HG02642 (cell line): Measurements from ENCODE around the gene STARD9.
"Not testable (repeated sequence)": the region's sequence is repeated elsewhere in the genome, so short reads cannot be mapped to it uniquely, and the experiment has no call there.

Experiments used
- ATAC-seq: cut with Tn5 transposase; IDR thresholded peaks from one replicate; pipeline ENCODE4 v1.9.1; 2021; ENCODE audit warnings: mild to moderate bottlenecking; ENCODE audit not compliant: unreplicated experiment, poor library complexity

STARD9 gene

GRCh38 chr15:42575188-42576039 lies at the start of gene STARD9:
Gene STARD9, plus strand, starts transcription at chr15:42575606. Its CDS starts 110 bp downstream, at chr15:42575716.
- ATAC-seq = peak; percentile 92

DNA sequence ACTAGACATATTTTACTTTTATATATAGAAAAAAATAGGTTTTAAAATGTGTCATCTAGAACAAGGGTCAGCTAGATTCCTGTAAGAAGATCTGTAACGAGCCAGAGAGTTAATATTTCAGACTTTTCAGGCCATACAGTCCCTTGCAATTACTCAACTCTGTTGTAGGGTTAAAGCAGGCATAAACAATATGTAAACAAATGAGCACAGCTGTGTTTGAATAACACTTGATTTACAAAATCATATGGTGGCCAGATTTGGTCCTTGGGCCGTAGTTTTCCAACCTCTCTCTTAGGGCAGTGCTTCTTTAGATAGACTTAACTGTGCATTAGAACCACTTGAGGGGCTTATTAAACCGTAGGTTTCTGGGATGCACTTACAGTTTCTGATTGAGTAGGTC lies 46.4 kb upstream of the STARD9 start:
- no peak for ATAC-seq

- ATAC-seq = no peak
Observed at GRCh38 chr15:42533246-42533645, 42.2 kb upstream of the STARD9 start.

- no peak for ATAC-seq
Observed at GRCh38 chr15:42544853-42545629, 30.4 kb upstream of the STARD9 start.

- ATAC-seq = no peak
Observed at GRCh38 chr15:42547918-42548248, 27.5 kb upstream of the STARD9 start.

DNA sequence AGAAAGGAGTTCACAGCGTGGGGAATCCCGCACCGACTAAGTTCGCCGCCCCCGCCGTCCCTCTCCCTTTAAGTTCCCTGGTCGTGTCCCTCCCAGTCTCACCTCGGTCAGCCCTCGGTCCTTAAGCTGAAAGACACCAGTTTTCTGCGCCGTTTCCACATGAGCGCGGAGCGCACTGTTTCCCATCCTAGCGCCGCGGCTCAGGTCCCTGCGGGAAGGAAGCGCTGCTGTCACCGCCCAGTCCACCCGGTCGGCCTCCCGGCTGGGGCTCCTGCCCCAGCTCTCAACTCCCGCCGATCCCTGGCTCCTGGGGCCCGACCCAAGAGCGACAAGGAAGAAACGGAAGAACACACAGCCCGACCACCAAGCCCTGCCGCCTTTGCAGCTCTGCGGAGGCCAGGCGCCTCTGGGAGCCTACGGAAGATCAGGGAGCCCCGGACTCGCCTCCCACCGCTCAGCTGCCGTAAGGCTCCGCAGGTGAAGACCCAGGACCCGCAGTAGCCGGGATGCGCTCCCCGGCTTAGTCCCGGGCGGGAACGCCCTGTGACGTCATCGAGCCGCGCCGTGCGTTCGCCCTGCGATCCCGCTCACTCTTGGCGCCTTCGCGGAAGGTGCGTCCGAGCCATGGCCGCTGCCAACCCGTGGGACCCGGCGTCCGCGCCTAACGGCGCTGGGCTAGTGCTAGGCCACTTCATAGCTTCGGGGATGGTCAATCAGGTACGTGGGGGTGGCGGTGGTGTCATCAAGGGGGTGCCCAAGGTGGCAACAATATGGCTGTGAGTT lies 27.0 kb upstream of the STARD9 start, which contains the start of the genes HAUS2 and LRRC57:
Gene HAUS2, plus strand, starts transcription at position 590 of the 783 bp plus-strand sequence. Its CDS starts 35 bp downstream, at position 625.
Gene LRRC57, minus strand, starts transcription at position 545 of the 783 bp plus-strand sequence. Its CDS starts 359 bp downstream, at position 186.
- peak; percentile 87 for ATAC-seq

- ATAC-seq = peak; percentile 44
Observed at GRCh38 chr15:42549032-42549491, 26.3 kb upstream of the STARD9 start.

DNA sequence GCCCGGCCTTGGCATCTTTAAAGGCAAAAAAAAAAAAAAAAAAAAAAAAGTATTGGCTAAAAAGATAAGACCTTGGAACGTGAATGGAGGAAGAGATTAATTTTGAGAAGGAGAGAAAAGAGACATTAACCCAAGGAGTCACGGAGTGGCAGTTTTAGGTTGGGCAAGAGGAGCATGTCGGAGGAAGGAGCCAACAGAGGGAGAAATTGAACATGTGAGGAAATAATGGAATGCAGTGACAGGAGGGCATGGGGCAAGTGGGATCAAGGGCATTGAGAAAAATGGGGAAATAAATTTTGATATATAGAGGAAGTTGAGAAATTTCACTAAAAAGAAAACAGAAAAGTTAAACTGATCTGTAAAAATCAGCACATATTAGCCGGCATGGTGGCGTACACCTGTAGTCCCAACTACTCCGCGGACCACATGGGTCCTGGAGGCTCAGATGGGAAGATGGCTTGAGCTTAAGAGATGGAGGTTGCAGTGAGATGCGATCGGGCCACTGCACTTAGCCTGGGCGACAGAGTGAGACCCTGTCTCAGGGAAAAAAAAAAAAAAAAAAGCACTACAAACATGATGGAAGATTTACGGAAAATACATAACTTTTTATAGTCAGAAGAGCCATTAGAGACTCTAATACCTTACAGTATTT lies 25.5 kb upstream of the STARD9 start:
- no peak for ATAC-seq

- ATAC-seq = no peak
Observed at GRCh38 chr15:42553554-42553953, 21.9 kb upstream of the STARD9 start.

DNA sequence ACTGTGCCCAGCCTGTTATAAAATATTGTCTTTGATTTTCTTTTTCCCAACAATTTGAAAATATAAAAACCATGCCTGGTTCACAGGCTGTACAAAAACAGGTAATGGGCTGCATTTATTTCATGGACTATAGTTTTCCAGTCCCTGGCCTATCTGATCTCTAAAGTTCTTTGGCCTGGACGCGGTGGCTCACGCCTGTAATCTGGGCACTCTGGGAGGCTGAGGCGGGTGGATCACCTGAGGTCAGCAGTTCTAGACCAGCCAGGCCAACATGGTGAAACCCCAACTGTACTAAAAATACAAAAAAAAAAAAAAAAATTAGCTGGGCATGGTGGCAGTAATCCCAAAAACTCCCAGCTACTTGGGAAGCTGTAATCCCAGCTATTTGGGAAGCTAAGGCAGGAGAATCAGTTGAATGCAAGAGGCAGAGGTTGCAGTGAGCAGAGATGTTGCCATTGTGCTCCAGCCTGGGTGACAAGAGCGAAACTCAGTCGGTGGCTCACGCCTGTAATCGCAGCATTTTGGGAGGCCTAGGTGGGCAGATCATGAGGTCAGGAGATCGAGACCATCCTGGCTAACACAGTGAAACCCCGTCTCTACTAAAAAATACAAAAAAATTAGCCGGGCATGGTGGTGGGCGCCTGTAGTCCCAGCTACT lies 18.7 kb upstream of the STARD9 start:
- not testable (repeated sequence) for ATAC-seq

DNA sequence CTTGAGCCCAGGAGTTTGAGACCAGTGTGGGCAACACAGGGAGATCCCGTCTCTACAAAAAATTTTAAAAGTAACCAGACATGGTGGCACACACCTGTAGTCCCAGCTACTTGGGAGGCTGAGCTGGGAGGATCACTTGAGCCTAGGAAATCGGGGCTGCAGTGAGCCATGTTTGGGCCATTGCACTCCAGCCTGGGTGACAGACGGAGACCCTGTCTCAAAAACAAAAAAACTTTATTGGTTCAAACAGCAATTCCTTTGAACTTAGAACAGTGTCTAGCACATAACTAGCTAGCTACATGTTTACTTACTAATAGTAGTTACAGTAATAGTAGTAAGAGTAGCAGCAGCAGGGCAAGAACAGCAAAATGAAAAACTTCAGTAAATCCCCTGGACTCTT lies 16.7 kb upstream of the STARD9 start:
- ATAC-seq = no peak

- no peak for ATAC-seq
Observed at GRCh38 chr15:42576040-42576594, 711 bp downstream of the STARD9 start.

DNA sequence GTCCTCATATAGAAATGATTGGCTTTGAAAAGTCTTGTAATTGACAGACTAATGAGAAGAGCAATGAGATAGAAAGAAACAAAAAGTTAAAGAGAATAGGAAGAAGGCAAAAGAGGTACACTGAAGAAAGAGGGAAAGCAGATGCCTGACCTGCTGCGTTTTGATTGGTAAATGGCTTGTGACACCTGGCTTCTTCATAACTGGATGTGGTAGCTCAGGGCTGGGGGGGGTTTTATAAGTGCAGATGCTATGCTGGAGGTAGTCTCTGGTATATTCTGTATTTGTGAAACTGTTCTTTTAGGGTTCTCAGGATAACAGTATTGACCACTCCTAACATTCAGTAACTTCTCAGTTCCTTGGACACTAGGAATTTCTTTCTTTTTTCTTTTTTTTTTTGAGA lies 1.4 kb downstream of the STARD9 start:
- no peak for ATAC-seq

- ATAC-seq = no peak
Observed at GRCh38 chr15:42577514-42578031, 2.2 kb downstream of the STARD9 start.

GRCh38 chr15:42578984-42579537 lies 3.7 kb downstream of the STARD9 start:
- no peak for ATAC-seq

- peak; percentile 85 for ATAC-seq
Observed at GRCh38 chr15:42581272-42581730, 5.9 kb downstream of the STARD9 start.

DNA sequence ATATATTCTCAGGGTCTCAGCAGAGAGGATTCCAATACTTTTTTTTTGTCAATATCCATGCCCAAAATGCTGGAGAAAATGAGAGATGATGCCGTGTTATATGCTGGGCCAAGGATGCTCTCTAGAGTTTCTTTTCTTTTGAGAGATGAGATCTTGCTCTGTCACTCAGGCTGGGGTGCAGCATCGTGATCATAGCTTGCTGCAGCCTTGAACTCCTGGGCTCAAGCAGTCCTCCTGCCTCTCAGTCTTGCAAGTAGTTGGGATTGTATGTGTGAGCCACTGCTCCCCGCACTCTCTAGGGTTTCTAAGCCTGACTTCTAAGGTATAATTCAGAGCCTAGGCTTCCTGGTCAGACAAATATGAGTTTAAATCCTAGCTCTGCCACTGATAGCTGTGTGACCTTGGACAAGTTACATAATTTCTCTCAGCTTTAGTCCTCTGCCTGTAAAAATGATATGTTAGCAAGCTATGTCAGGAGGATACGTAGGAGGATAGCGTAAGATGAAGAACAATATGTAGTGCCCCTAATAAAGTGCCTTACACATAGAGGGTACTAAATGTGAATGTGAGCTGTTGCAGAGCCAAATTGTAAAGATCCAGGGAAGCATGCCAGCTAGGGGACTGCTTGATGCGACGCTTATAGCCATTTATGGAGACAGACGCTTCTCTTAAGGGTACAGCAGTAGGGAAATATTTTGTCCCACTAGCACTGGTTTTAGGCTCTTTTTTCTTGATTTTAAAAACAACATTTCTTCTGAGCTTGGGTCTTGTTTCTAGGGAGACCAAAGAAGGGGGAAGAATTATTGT lies 7.4 kb downstream of the STARD9 start:
- ATAC-seq = no peak
